HUES64 (cell line): ENCODE results near the gene FGF22.

Experiments
- H3K27ac ChIP-seq: 2 replicates; pipeline ENCODE4 v1.7.0; 2013; ENCODE audit warnings: low read depth, low read length, inconsistent platforms
- H3K27me3 ChIP-seq: 2 replicates; pipeline ENCODE4 v1.6.1; 2013; ENCODE audit warnings: mild to moderate bottlenecking, low read length; ENCODE audit not compliant: insufficient read depth
- H3K36me3 ChIP-seq: 2 replicates; pipeline ENCODE4 v1.6.1; 2013; ENCODE audit warnings: mild to moderate bottlenecking, low read length; ENCODE audit not compliant: insufficient read depth
- H3K4me1 ChIP-seq: 2 replicates; pipeline ENCODE4 v1.6.1; 2013; ENCODE audit warnings: mild to moderate bottlenecking, low read length, moderate library complexity; ENCODE audit not compliant: insufficient read depth
- H3K4me3 ChIP-seq: 2 replicates; pipeline ENCODE4 v1.5.1; 2013; ENCODE audit warnings: mild to moderate bottlenecking, low read length, moderate library complexity
- H3K9ac ChIP-seq: 2 replicates; pipeline ENCODE4 v1.6.1; 2013; ENCODE audit warnings: mild to moderate bottlenecking, low read depth, low read length
- H3K9me3 ChIP-seq: 2 replicates; pipeline ENCODE4 v1.6.1; 2013; ENCODE audit warnings: low read depth, low read length; ENCODE audit not compliant: insufficient read depth
- WGBS: fragments of 150-250, 120-280 bp; methylation state at CpG from one replicate; pipeline ENCODE4 v1.1.7; 2013; ENCODE audit warnings: missing lambda C conversion rate; 5-methylcytosine and 5-hydroxymethylcytosine counted together

Gene FGF22

DNA sequence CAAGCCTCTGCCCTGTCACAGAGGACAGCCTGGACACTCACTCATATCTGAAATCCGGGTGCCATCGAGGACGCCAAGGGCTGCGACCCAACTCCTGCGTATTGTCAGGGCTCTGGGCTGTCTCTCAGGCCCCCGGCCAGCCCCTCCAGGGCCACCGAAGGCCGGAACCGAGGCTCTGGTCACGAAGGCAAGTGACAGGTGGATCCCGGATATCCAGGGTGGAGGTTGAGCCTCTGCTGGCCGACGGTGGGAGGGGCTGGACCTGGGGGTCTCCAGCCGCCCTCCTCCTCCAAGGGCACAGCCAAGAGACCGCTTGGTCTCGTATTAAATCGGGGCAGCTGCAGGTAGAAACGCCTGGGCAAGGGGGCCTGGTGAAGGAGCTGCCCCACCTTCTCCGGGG is 17.9 kb downstream of the FGF22 start:
- no peak overlapping the region for H3K9ac ChIP-seq
- no peak overlapping the region for H3K4me3 ChIP-seq
- peaks cover 22% of the 10 kb centered on the region for H3K36me3 ChIP-seq
- WGBS: 92% methylated on average over 19 of the region's 19 CpGs
- H3K27me3 ChIP-seq: no peaks in the 10 kb centered on the region
- H3K4me1 ChIP-seq: peaks cover 3% of the 10 kb centered on the region; the same call in 1 of the 2 replicates
- H3K27ac ChIP-seq: no peak overlapping the region
- H3K9me3 ChIP-seq: no peaks in the 10 kb centered on the region

DNA sequence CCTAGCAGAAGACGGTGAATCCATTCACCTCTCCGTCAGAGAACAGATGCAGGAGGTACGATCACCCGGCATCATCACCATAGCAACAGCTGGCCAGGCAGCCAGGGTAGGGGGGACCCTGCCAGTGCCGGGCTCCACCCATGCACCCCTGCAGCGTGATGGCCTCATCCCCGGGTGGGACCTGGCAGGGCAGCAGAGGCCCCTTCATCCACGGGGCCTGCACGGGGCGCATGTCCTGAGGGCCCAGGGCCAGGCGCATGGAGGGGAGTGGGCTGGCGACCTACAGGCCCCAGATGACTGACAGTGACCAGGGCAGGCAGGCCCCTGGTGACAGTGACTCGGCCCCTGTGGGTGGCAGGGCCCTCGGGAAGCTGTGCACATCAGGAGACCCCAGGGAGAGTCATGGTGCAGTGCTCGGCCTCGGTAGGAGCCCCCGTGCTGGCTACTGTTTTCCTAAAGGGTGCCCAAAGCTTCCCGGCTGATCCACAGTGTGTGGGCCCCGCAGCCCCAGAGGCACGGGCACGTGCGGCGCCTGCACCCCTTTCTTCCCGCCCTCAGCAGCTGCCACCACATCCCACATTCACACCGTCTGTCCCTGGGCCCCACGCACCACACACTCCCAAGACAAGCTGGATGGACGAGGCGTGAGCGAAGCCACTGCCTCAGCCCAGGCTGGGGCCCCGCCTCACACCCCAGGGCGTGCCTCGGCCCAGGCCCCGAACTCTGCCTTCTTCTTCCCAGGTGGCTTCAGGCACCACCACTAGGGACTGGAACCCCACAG is 18.6 kb downstream of the FGF22 start:
- peaks cover 3% of the 10 kb centered on the region; the same call in 1 of the 2 replicates for H3K4me1 ChIP-seq
- H3K27ac ChIP-seq: no peak overlapping the region
- H3K4me3 ChIP-seq: no peak overlapping the region
- no peak overlapping the region for H3K9ac ChIP-seq
- 94% methylated on average over 33 of the region's 33 CpGs for whole genome bisulfite sequencing
- H3K27me3 ChIP-seq: no peaks in the 10 kb centered on the region
- H3K36me3 ChIP-seq: peaks cover 17% of the 10 kb centered on the region
- no peaks in the 10 kb centered on the region for H3K9me3 ChIP-seq

DNA sequence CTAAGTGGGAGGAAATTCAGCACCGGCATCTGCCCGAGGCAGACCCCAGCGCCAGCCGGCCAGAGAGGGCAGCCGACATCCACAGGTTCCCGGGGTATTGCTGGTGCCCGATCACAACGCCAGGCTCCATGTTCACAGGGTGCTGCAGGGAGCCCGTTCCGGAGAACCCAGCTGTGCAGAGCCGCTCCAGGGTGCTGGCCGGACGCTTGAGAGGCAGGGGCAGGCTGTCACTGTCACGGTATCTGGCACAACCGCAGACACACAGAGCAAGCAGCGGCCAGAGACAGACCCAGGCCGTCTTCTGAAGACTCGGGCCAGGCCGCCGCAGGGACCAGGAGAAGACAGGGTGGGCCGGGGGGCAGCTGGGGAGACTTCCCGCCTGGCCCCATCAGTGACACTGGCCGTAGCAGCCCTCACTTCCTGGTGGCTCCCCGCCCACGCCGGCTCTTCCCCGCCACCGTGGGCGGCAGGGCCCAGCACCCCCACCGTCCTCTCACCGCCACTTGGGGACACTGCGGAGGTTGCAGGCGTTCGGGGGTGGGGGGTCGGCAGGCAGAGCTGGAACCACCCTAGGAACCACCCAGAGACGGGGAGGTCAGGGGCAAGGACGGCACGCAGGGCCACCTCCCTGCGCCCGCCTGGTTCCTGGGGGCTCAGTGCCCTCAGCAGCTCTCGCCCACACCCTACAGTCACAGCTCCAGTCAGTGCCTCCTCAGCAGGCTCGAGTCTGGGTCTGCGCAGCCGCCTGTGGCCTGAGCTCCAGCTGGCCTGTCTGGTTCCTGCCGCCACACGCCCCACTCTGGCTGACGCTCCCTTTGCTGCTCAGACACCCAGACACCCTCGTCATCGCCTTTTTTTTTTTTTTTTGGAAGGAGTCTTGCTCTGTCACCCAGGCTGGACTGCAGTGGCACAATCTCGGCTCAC is 19.5 kb downstream of the FGF22 start:
- no peak overlapping the region for H3K27ac ChIP-seq
- 0 out of 2 replicates have a peak, but pooled peaks cover 8% of the 10 kb centered on the region for H3K36me3 ChIP-seq
- no peak overlapping the region for H3K4me3 ChIP-seq
- peak overlapping the region; percentile 31; the same call in 1 of the 2 replicates for H3K9ac ChIP-seq
- WGBS: 93% methylated on average over 50 of the region's 50 CpGs
- H3K9me3 ChIP-seq: no peaks in the 10 kb centered on the region
- H3K27me3 ChIP-seq: no peaks in the 10 kb centered on the region
- H3K4me1 ChIP-seq: peaks cover 3% of the 10 kb centered on the region; the same call in 1 of the 2 replicates

DNA sequence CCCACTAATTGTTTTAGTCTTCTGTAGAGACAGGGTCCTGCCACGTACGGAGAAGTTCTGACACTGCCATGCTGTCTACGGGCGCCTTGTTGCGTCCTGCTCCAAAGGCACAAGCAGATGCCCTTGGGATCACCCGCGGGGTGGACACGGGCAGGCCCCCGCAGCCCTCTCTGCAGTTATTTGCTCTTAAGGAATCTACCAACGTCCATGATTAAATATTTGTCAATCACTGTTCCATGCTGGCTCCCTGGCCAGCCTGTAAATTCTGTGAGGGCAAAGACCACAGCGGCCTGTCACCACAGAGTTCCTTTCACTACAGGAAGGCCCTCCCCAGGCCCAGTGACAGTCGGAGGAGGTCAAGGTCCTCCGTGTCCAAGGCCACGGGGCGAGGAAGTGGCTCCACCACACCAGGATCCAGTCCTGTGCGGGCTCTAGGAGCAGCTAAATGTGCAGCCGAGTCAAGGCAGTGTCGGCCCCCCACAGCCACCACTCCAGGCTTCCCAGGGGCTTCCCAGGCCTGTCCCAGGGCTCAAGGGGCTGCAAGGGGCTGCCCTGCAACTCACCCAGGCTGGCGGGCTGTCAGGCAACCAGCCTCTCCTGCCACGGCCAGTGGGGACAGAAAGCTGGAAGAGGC is 21.2 kb downstream of the FGF22 start:
- H3K27ac ChIP-seq: peak overlapping the region; percentile 49; the same call in 1 of the 2 replicates
- 0 out of 2 replicates have a peak, but pooled peaks cover 8% of the 10 kb centered on the region for H3K36me3 ChIP-seq
- peak overlapping the region; percentile 93 for H3K4me3 ChIP-seq

DNA sequence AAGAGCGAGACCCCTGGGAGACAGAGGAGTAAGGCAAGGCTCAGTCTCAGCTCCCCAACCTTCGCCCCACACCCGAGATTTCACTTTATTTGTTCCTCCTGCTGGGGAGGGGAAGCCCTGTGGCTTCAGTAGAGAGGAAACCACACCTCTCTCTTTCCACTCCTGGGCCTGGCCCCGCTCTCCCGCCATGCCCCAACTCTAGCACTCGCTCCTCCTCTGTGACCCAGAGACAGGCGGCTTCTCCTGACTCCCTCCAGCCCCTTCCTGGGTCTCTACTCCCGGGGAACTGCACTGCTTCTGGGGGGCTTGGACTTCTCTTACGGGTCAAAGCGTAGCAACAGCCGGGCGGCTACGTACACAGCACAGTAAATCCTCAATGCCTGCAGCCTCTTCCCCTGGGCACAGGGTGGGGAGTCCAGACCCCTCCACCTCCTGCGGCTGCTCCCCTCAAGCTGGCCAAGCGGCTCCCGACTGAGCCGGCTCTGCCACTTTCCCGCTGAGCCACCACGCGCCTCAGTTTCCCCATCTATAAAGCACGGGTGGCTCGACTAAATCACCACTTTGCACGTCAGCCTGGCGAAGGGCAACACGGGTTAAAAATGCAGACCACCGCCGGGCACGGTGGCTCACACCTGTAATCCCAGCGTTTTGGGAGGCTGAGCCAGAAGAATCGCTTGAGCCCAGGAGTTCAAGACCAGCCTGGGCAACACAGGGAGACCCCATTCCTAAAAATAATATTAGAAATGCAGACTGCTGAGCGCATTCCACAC is 21.9 kb downstream of the FGF22 start:
- Histone ChIP-seq H3K4me1 (peaks cover 3% of the 10 kb centered on the region; the same call in 1 of the 2 replicates), H3K27me3 (no peaks in the 10 kb centered on the region), H3K36me3 (0 out of 2 replicates have a peak, but pooled peaks cover 8% of the 10 kb centered on the region), H3K9me3 (no peaks in the 10 kb centered on the region), H3K4me3 (peak overlapping the region; percentile 93), H3K27ac (peak overlapping the region; percentile 85), H3K9ac (peak overlapping the region; percentile 96)
- 46% methylated on average over 31 of the region's 31 CpGs for WGBS

More for the DNA sequence above, 21.2 kb downstream of the FGF22 start:
- WGBS: 88% methylated on average over 20 of the region's 20 CpGs
- no peaks in the 10 kb centered on the region for H3K9me3 ChIP-seq
- peaks cover 3% of the 10 kb centered on the region; the same call in 1 of the 2 replicates for H3K4me1 ChIP-seq
- H3K27me3 ChIP-seq: no peaks in the 10 kb centered on the region
- H3K9ac ChIP-seq: peak overlapping the region; percentile 96

DNA sequence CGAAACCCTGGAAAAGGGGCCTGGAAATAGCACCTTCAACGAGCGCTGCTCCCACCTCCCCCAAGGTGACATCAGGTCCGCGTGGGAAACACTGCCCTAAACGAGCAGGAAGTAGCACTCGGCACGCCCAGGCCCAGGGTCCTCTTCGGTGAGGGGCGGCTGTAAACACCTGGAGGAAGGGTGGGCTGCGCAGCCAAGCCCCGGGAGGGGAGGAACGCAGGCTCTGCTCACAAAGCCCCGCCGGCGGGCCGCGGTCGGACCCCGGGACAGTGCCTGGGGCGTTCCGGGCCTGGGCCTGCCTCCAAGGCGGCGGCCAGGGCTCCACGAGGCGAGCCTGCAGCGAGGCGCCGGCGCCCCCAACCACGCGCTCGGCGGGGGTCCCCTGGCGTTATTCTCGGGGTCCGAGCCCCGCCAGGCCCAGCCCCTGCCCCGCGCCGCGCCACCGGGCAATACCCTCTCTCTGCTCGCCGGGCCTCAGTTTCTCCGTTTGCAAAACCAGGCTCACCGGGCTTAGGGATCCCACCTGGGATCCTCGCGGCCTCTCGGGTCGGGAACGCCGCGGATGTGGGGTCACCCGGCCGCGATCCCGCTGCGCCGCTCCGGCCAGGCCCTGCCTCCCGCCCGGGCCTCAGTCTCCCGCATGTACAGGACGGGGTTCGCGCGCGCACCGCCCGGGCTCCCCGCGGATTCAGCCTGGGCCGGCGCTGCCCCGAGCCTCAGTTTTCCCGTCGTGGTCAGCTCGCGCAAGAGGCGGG is 22.7 kb downstream of the FGF22 start:
- H3K4me3 ChIP-seq: peak overlapping the region; percentile 93
- H3K9ac ChIP-seq: peak overlapping the region; percentile 96
- H3K27ac ChIP-seq: peak overlapping the region; percentile 85
- under 1% methylated on average over 81 of the region's 81 CpGs for WGBS
- H3K36me3 ChIP-seq: 0 out of 2 replicates have a peak, but pooled peaks cover 7% of the 10 kb centered on the region
- H3K27me3 ChIP-seq: no peaks in the 10 kb centered on the region
- no peaks in the 10 kb centered on the region for H3K9me3 ChIP-seq
- peaks cover 3% of the 10 kb centered on the region; the same call in 1 of the 2 replicates for H3K4me1 ChIP-seq

DNA sequence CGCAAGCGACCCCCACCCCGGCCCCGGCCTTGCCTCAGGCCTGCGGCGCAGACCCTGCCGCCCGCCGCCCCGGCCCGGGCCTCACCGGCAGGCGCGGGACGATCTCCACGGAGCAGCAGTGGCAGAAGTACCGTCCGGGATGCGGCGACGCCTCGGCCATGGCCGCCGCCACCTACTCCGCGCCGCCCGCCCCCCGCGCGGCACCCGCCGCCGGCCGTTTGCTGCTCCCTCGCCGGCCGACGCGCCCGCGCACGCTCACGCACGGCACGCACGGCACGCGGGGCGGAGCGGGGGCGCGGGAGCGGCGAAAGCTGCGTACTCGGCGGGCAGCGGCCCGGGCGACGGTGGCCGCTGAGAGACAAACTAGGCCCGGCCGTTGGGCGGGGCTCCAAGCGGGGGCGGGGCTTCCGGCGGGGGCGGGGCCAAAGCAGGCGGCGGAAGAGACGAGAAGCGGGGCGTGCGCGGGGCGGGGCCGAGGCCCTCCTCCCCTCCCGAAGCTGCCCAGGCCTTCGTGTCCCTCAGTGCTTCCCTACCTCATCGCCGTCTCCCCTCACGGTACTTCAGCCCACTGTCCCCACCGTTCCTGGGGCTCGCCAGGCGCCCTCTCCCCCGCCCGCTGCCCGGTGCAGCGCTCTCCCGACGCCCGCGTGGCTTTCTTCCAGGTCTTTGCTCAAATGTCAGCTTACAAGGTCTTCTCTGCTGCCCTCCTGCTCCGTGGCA is 23.4 kb downstream of the FGF22 start, which contains the start of gene RNF126:
RNF126 (minus strand) TSS at position 253 of the 720 bp plus-strand sequence; CDS start at position 160, 93 bp downstream.
- no peaks in the 10 kb centered on the region for H3K9me3 ChIP-seq
- 3% methylated on average over 97 of the region's 97 CpGs for WGBS
- H3K9ac ChIP-seq: peak within 1 kb of the TSS; percentile 96
- H3K27ac ChIP-seq: peak within 1 kb of the TSS; percentile 85
- peaks cover 3% of the 10 kb centered on the region; the same call in 1 of the 2 replicates for H3K4me1 ChIP-seq
- no peaks in the 10 kb centered on the region for H3K27me3 ChIP-seq
- peak within 1 kb of the TSS; percentile 93 for H3K4me3 ChIP-seq
- 0 out of 2 replicates have a peak, but pooled peaks cover 4% of the 10 kb centered on the region for H3K36me3 ChIP-seq

DNA sequence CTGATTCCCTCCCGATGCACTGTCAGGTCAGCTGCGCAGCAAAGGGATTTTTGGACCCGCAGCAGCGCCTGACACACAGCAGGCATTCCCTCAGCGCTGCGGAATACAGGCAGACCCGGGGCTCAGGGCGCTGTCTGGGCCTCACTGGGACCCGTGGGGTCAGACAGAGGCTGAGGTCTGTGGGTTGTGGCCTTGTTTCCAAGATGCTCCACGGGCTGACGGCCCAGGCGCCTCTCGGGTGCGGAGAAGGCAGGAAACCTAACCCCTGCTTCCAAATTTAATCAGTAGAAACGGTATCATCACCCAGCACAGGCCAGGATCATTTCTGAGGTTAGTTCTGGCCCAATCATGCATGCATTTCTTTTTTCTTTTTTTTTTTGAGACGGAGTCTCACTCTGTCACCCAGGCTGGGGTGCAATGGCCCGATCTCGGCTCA is 24.0 kb downstream of the FGF22 start:
- 0 out of 2 replicates have a peak, but pooled peaks cover 3% of the 10 kb centered on the region for H3K9me3 ChIP-seq
- no peaks in the 10 kb centered on the region for H3K27me3 ChIP-seq
- H3K4me1 ChIP-seq: peaks cover 3% of the 10 kb centered on the region; the same call in 1 of the 2 replicates
- H3K4me3 ChIP-seq: peak overlapping the region; percentile 60
- H3K9ac ChIP-seq: no peak overlapping the region; the same call in 1 of the 2 replicates
- H3K27ac ChIP-seq: 0 out of 2 replicates have a peak overlapping the region, but pooled peaks have one; percentile 10
- WGBS: 80% methylated on average over 18 of the region's 18 CpGs
- H3K36me3 ChIP-seq: 0 out of 2 replicates have a peak, but pooled peaks cover 2% of the 10 kb centered on the region

DNA sequence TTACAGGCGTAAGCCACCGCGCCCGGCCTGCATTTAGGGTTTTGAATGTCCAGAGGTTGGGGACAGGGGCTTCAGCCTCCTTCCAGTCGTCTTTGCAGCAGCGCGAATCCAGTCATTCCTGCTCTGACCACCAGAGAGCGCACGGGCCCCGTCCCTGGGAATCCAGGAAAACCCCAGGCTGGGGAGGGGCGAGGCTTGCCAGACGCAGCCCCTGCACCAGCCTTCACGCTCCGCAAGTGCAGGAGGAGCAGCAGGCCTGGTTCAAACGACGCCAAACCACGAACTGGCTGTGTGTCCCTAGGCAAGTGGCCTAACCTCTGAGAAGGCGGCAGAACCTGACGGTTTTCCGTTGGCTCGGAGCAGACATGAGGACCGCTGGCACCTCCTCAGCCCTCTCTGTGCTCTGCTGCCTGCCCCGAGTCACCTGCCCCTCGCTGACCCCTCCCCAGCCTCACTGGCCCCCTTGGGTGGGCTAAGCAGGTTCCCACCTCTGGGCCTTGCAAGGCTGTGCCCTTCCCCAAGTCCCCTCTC is 25.3 kb downstream of the FGF22 start:
- peaks cover 3% of the 10 kb centered on the region; the same call in 1 of the 2 replicates for H3K4me1 ChIP-seq
- no peaks in the 10 kb centered on the region for H3K27me3 ChIP-seq
- H3K4me3 ChIP-seq: no peak overlapping the region
- H3K9me3 ChIP-seq: 0 out of 2 replicates have a peak, but pooled peaks cover 3% of the 10 kb centered on the region
- WGBS: 19% methylated on average over 24 of the region's 24 CpGs
- no peaks in the 10 kb centered on the region for H3K36me3 ChIP-seq
- H3K9ac ChIP-seq: no peak overlapping the region
- H3K27ac ChIP-seq: no peak overlapping the region
